PC-3 (cell line): Measurements from ENCODE around the gene PCNX3. TPM values are rescaled to one million over a fixed set of nuclear protein-coding genes. Genes with fewer than 3 reads are reported as not detected.

Experiments
- ATAC-seq: fragments of 200-7000 bp; cut with Tn5 transposase; 2 replicates; pipeline ENCODE4 v1.9.1; 2020; ENCODE audit warnings: mild to moderate bottlenecking, moderate library complexity
- BruUV-seq: library from RNA; stranded (reverse); fragments of 400-500 nt; replicated peaks from 2 replicates; lab custom pipeline; 2021; lab: Mats Ljungman, UMichigan
- CTCF ChIA-PET: fragments of 300-600 bp; sonication (Branson Sonifier 250); formaldehyde crosslinking; loops from one replicate; lab custom pipeline; 2022; ENCODE audit warnings: antibody characterized with exemption; lab: Charles Lee
- POLR2A ChIA-PET: fragments of 300-600 bp; sonication (Branson Sonifier 250); formaldehyde crosslinking; loops from one replicate; lab custom pipeline; 2022; ENCODE audit warnings: antibody characterized with exemption; ENCODE audit not compliant: unreplicated experiment; lab: Charles Lee
- DNase-seq: peaks from one replicate; pipeline ENCODE4 v3.0.0-alpha.2; 2015
- H2AFZ ChIP-seq: fragments of 300-600 bp; sonication (generic); 2 replicates; pipeline ENCODE4 v1.6.0; 2016; ENCODE audit warnings: antibody characterized with exemption, low read length
- H3F3A ChIP-seq: fragments of 300-600 bp; sonication (generic); one replicate; pipeline ENCODE4 v1.6.0; 2017; ENCODE audit warnings: antibody characterized with exemption, low read length, control low read depth, mild to moderate bottlenecking; ENCODE audit not compliant: unreplicated experiment
- H3K27ac ChIP-seq: fragments of 300-600 bp; sonication (generic); 2 replicates; pipeline ENCODE4 v1.5.1; 2016; ENCODE audit warnings: mild to moderate bottlenecking, low read length
- H3K27me3 ChIP-seq: fragments of 300-600 bp; sonication (generic); 2 replicates; pipeline ENCODE4 v1.6.1; 2016; ENCODE audit warnings: low read length, mixed read lengths
- H3K36me3 ChIP-seq: fragments of 300-600 bp; sonication (generic); 2 replicates; pipeline ENCODE4 v1.6.1; 2016; ENCODE audit warnings: low read depth, mixed run types, low read length, mixed read lengths
- H3K4me1 ChIP-seq: fragments of 300-600 bp; sonication (generic); 2 replicates; pipeline ENCODE4 v1.5.1; 2016; ENCODE audit warnings: low read length; ENCODE audit not compliant: insufficient read depth
- H3K4me2 ChIP-seq: fragments of 300-600 bp; sonication (generic); 2 replicates; pipeline ENCODE4 v1.6.0; 2016; ENCODE audit warnings: low read length
- H3K4me3 ChIP-seq: fragments of 300-600 bp; sonication (generic); 2 replicates; pipeline ENCODE4 v1.5.1; 2016; ENCODE audit warnings: mild to moderate bottlenecking, low read length, mixed read lengths
- H3K79me2 ChIP-seq: fragments of 300-600 bp; sonication (generic); 2 replicates; pipeline ENCODE4 v1.6.1; 2017; ENCODE audit warnings: low read length, mixed read lengths
- H3K9ac ChIP-seq: fragments of 300-600 bp; sonication (generic); 2 replicates; pipeline ENCODE4 v1.6.0; 2016; ENCODE audit warnings: mild to moderate bottlenecking, low read length
- H3K9me2 ChIP-seq: fragments of 300-600 bp; sonication (generic); replicated peaks from 2 replicates; pipeline ENCODE4 v1.6.1; 2016; ENCODE audit warnings: mixed run types, low read length, mixed read lengths
- H3K9me3 ChIP-seq: fragments of 300-600 bp; sonication (generic); 2 replicates; pipeline ENCODE4 v1.6.1; 2016; ENCODE audit warnings: low read length, mixed read lengths
- H4K20me1 ChIP-seq: fragments of 300-600 bp; sonication (generic); 2 replicates; pipeline ENCODE4 v1.6.1; 2016; ENCODE audit warnings: low read length, mixed read lengths
- EZH2 ChIP-seq: fragments of 300-600 bp; sonication (generic); IDR thresholded peaks from one replicate; pipeline ENCODE4 v1.6.1; 2017; ENCODE audit warnings: antibody characterized with exemption, mild to moderate bottlenecking, low read length; ENCODE audit not compliant: unreplicated experiment
- EZH2phosphoT487 ChIP-seq: fragments of 300-600 bp; sonication (generic); IDR thresholded peaks from 2 replicates; pipeline ENCODE4 v1.6.1; 2018; ENCODE audit warnings: mild to moderate bottlenecking, antibody characterized with exemption, low read length, borderline replicate concordance
- intact Hi-C: fragments of 100-400 bp; cut with micrococcal nuclease; formaldehyde crosslinking; loops from 2 replicates; pipeline ENCODE4 v1.9.0; 2023
- total RNA-seq: library from RNA; depleted of rRNA; stranded (reverse); fragments of >200 nt; gene quantifications from 2 replicates; pipeline ENCODE4 v1.2.3, GENCODE V29; 2014
- TF ChIP-seq, protein P1 (sequence below): fragments of 300-600 bp; sonication (generic); conservative IDR thresholded peaks from 2 replicates; pipeline ENCODE4 v1.5.1; 2017; ENCODE audit warnings: antibody characterized with exemption, low read depth, mild to moderate bottlenecking, low read length

PCNX3 gene
- total RNA-seq, 1 experiment from 2014 or later = 53.6 TPM

DNA sequence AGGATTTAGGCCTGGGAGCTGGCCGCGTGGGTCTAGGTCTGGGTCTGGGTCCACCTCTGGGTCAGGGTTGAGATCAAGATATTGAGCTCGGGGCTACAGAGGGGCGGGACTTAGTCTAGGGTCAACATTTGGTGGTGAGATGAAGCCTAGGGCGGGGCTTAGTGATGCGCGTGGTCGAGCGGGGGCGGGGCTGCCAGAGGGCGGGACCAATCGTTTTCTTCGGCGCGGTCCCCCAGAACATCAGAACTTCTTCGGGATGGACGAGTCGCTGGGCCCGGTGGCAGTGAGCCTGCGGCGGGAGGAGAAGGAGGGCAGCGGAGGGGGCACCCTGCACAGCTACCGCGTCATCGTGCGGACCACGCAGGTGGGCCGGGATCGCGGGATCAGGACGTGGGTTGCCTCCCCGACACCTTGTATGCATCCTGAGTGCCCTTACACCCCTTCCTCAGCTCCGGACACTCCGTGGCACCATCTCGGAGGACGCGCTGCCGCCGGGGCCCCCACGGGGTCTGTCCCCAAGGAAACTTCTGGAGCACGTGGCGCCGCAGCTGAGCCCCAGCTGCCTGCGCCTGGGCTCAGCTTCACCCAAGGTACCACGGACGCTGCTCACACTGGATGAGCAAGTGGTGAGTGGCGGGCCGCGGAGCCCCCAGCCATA is 26.6 kb downstream of the PCNX3 start:
- TF ChIP-seq EZH2 = no peak
- TF ChIP-seq, protein P1, sequence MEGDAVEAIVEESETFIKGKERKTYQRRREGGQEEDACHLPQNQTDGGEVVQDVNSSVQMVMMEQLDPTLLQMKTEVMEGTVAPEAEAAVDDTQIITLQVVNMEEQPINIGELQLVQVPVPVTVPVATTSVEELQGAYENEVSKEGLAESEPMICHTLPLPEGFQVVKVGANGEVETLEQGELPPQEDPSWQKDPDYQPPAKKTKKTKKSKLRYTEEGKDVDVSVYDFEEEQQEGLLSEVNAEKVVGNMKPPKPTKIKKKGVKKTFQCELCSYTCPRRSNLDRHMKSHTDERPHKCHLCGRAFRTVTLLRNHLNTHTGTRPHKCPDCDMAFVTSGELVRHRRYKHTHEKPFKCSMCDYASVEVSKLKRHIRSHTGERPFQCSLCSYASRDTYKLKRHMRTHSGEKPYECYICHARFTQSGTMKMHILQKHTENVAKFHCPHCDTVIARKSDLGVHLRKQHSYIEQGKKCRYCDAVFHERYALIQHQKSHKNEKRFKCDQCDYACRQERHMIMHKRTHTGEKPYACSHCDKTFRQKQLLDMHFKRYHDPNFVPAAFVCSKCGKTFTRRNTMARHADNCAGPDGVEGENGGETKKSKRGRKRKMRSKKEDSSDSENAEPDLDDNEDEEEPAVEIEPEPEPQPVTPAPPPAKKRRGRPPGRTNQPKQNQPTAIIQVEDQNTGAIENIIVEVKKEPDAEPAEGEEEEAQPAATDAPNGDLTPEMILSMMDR = no peak
- no peak for TF ChIP-seq EZH2phosphoT487
- Histone ChIP-seq H4K20me1 (no peaks in the 10 kb centered on the region), H3K79me2 (no peaks in the 10 kb centered on the region), H3K27me3 (no peaks in the 10 kb centered on the region), H3K4me1 (peaks cover 7% of the 10 kb centered on the region), H3K4me3 (no peak overlapping the region), H3K9me2 (no peaks in the 10 kb centered on the region), H3K9ac (no peak overlapping the region), H3K9me3 (no peaks in the 10 kb centered on the region), H3K4me2 (no peak overlapping the region), H2AFZ (no peak overlapping the region), H3K27ac (no peak overlapping the region), H3F3A (peaks cover 3% of the 10 kb centered on the region), H3K36me3 (0 out of 2 replicates have a peak, but pooled peaks cover under 1% of the 10 kb centered on the region)
- intact Hi-C loops = no loop called here
- ATAC-seq = no peak
- CTCF ChIA-PET = no interaction called here
- POLR2A ChIA-PET = no interaction called here
- no TSS peak for BruUV-seq
- DNase-seq = no peak

DNA sequence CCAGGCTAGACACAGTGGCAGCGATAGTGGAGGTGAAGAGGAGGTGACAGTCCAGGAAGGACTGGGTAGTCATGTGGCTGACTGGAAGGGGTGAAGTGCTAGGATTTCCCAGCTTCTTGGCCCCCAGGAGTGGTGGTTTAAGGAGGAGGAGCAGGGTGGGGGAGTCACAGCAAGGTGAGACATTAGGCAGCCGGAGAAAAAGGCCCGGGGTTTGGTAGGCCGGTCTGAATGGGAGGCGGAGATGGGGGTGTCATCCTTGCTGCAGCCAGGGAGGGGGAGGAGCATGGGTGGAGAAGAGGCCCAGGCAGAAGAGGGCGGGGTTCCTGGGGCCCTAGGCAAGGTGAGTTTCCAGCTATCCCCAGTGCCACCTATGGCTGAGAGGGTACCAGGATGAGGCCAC is 28.4 kb downstream of the PCNX3 start:
- no peak overlapping the region for H3K27ac ChIP-seq
- POLR2A ChIA-PET = no interaction called here
- H3K4me2 ChIP-seq = no peak overlapping the region
- H3K4me3 ChIP-seq = no peak overlapping the region
- no peaks in the 10 kb centered on the region for H3K36me3 ChIP-seq
- no peak for ATAC-seq
- TF ChIP-seq, protein P1 = no peak
- CTCF ChIA-PET = no interaction called here
- peak; percentile 22 for DNase-seq
- no TSS peak for BruUV-seq
- H2AFZ ChIP-seq = no peak overlapping the region
- H3K27me3 ChIP-seq = no peaks in the 10 kb centered on the region
- H4K20me1 ChIP-seq = no peaks in the 10 kb centered on the region
- intact Hi-C loops = no loop called here
- H3F3A ChIP-seq = no peaks in the 10 kb centered on the region
- no peaks in the 10 kb centered on the region for H3K9me3 ChIP-seq
- no peaks in the 10 kb centered on the region for H3K9me2 ChIP-seq
- no peaks in the 10 kb centered on the region for H3K79me2 ChIP-seq
- no peaks in the 10 kb centered on the region; the same call in 1 of the 2 replicates for H3K4me1 ChIP-seq
- H3K9ac ChIP-seq = no peak overlapping the region

DNA sequence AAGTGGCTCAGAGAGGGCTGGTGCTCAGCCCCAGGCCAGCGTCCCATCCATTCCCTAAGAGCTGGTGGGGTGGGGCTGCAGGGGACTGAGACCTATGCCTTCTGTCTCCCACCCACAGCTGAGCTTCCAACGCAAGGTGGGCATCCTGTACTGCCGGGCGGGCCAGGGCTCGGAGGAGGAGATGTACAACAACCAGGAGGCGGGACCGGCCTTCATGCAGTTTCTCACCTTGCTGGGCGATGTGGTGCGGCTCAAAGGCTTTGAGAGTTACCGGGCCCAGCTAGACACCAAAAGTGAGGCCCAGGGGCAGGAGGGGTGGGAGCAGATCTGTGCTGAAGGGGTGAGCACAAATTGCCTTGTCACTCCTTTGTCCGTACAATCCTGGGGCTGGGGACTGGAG is 29.3 kb downstream of the PCNX3 start:
- H3K9ac ChIP-seq = no peak overlapping the region
- no peak overlapping the region for H3K4me2 ChIP-seq
- no peak overlapping the region for H3K27ac ChIP-seq
- intact Hi-C loops = no loop called here
- no peaks in the 10 kb centered on the region; the same call in 1 of the 2 replicates for H3K4me1 ChIP-seq
- ChIA-PET CTCF (no interaction called here), POLR2A (no interaction called here)
- no peaks in the 10 kb centered on the region for H3K79me2 ChIP-seq
- no peaks in the 10 kb centered on the region for H4K20me1 ChIP-seq
- H3K4me3 ChIP-seq = no peak overlapping the region
- no TSS peak for BruUV-seq
- no peaks in the 10 kb centered on the region for H3K9me3 ChIP-seq
- no peaks in the 10 kb centered on the region for H3F3A ChIP-seq
- no peak for TF ChIP-seq EZH2
- no peak for TF ChIP-seq EZH2phosphoT487
- TF ChIP-seq, protein P1 = no peak
- DNase-seq (no peak), ATAC-seq (no peak)
- no peaks in the 10 kb centered on the region for H3K27me3 ChIP-seq
- H3K36me3 ChIP-seq = no peaks in the 10 kb centered on the region
- no peaks in the 10 kb centered on the region for H3K9me2 ChIP-seq
- H2AFZ ChIP-seq = no peak overlapping the region
